ENCODE measurements around the gene RBM34. TPM values are rescaled to one million over a fixed set of nuclear protein-coding genes. Genes with fewer than 3 reads are reported as not detected.

RBM34 gene
- total RNA-seq, 1 donor from 2014 or later: 48.8 TPM

- intact Hi-C loops (cut with DNase I): no loop called here
- no peak for DNase-seq (ENCODE audit: low spot score)
These were observed 33.8 kb downstream of the RBM34 start for GRCh38 chr1:235127203-235127602.

GRCh38 chr1:235124665-235125064 is 36.4 kb downstream of the RBM34 start:
- intact Hi-C loops (cut with DNase I): no loop called here
- no peak for DNase-seq (ENCODE audit: low spot score)

- intact Hi-C loops (cut with DNase I): no loop called here
- DNase-seq (ENCODE audit: low spot score): no peak
These were observed 36.9 kb downstream of the RBM34 start for GRCh38 chr1:235124111-235124510.

- intact Hi-C loops (cut with DNase I): no loop called here
- no peak for DNase-seq (ENCODE audit: low spot score)
These were observed 38.7 kb downstream of the RBM34 start for GRCh38 chr1:235122348-235122747.

- no peak for DNase-seq (ENCODE audit: low spot score)
- intact Hi-C loops (cut with DNase I): no loop called here
These were observed 47.7 kb downstream of the RBM34 start for GRCh38 chr1:235113183-235113917.

- DNase-seq (ENCODE audit: low spot score): no peak
- intact Hi-C loops (cut with DNase I): no loop called here
These were observed 48.5 kb downstream of the RBM34 start for GRCh38 chr1:235112297-235113182.

GRCh38 chr1:235111107-235111506 is 49.9 kb downstream of the RBM34 start:
- no peak for DNase-seq (ENCODE audit: low spot score)
- intact Hi-C loops (cut with DNase I): no loop called here

GRCh38 chr1:235108876-235109275 is 52.2 kb downstream of the RBM34 start:
- intact Hi-C loops (cut with DNase I): loop anchor here (10.0 kb wide), 1 partner anchor 306 kb away; no protein-coding TSS in a partner anchor
- no peak for DNase-seq (ENCODE audit: low spot score)

GRCh38 chr1:235108185-235108593 is 52.9 kb downstream of the RBM34 start:
- intact Hi-C loops (cut with DNase I): loop anchor here (10.0 kb wide), 1 partner anchor 307 kb away; no protein-coding TSS in a partner anchor
- DNase-seq (ENCODE audit: low spot score): no peak

- DNase-seq (ENCODE audit: low spot score): no peak
- intact Hi-C loops (cut with DNase I): loop anchor here (10.0 kb wide), 1 partner anchor 307 kb away; no protein-coding TSS in a partner anchor
These were observed 53.5 kb downstream of the RBM34 start for GRCh38 chr1:235107368-235108184.

GRCh38 chr1:235106457-235106856 is 54.6 kb downstream of the RBM34 start:
- intact Hi-C loops (cut with DNase I): loop anchor here (10.0 kb wide), 1 partner anchor 308 kb away; no protein-coding TSS in a partner anchor
- DNase-seq (ENCODE audit: low spot score): no peak

GRCh38 chr1:235105051-235106043 is 55.7 kb downstream of the RBM34 start:
- intact Hi-C loops (cut with DNase I): loop anchor here (10.0 kb wide), 1 partner anchor 309 kb away; no protein-coding TSS in a partner anchor
- DNase-seq (ENCODE audit: low spot score): no peak

GRCh38 chr1:235102993-235103411 is 58.0 kb downstream of the RBM34 start:
- DNase-seq (ENCODE audit: low spot score): no peak
- intact Hi-C loops (cut with DNase I): loop anchor here (10.0 kb wide), 1 partner anchor 312 kb away; no protein-coding TSS in a partner anchor

- intact Hi-C loops (cut with DNase I): loop anchor here (10.0 kb wide), 1 partner anchor 313 kb away; no protein-coding TSS in a partner anchor
- no peak for DNase-seq (ENCODE audit: low spot score)
These were observed 58.8 kb downstream of the RBM34 start for GRCh38 chr1:235102259-235102582.

- DNase-seq (ENCODE audit: low spot score): no peak
- intact Hi-C loops (cut with DNase I): loop anchor here (10.0 kb wide), 1 partner anchor 313 kb away; no protein-coding TSS in a partner anchor
These were observed 59.3 kb downstream of the RBM34 start for GRCh38 chr1:235101558-235102258.

- DNase-seq (ENCODE audit: low spot score): no peak
- intact Hi-C loops (cut with DNase I): loop anchor here (10.0 kb wide), 1 partner anchor 315 kb away; no protein-coding TSS in a partner anchor
These were observed 60.8 kb downstream of the RBM34 start for GRCh38 chr1:235100194-235100772.

- no peak for DNase-seq (ENCODE audit: low spot score)
- intact Hi-C loops (cut with DNase I): no loop called here
These were observed 62.1 kb downstream of the RBM34 start for GRCh38 chr1:235098991-235099390.
